GM21526 (cell line): ENCODE measurements around the gene NKTR.

Experiments
- ATAC-seq: cut with Tn5 transposase; IDR thresholded peaks from one replicate; pipeline ENCODE4 v1.9.1; 2021; ENCODE audit warnings: moderate library complexity; ENCODE audit not compliant: unreplicated experiment, low FRiP score

Gene NKTR

DNA sequence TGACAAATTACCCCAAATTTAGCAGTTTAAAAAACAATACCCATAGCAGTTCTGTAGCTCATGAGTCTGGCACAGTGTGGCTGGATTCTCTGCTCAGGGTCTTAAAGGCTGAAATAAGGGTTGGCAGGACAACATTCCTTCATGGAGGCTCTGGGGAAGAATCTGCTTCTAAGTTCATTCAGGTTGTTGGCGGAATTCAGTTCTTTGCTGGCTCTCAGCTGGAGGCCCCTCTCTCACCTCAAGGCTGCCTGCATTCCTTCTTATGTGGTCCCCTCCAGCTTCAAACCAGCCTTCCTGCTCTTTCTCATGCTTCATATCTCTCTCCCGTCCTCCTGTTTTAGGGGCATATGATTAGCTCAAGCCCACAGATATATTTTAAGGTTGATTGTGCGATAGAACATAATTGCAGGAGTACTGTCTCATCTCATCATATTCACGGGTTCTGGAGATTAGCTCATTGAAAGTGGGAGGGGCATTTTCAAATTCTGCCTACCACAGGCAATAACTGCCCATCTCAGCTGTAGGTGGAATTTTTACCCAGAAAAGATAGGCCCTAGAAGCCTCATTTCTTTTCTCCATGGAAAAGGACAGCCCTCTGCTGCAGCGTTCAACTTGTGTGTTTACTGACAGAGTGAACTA, 47.5 kb downstream of the NKTR start:
- no peak for ATAC-seq

DNA sequence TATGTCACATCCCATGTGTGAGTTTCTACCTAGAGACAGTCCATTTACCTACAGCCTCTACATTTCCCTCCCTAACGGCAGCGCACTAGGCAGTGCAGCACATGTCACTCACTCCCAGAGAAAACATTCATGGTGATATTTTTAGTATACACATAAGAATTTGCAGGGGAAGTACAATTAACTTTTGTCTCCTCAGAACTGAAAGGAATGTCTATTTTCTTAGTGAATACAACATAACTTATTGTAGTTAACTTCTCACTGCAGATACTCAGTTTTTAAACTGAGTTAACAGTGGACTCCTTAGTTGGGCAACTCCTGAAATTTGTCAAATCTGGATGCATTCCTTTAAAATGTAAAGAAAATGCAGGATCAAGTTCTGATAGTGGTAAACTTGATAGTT, 48.5 kb downstream of the NKTR start:
- no peak for ATAC-seq

GRCh38 chr3:42649783-42650182, 49.3 kb downstream of the NKTR start:
- no peak for ATAC-seq

DNA sequence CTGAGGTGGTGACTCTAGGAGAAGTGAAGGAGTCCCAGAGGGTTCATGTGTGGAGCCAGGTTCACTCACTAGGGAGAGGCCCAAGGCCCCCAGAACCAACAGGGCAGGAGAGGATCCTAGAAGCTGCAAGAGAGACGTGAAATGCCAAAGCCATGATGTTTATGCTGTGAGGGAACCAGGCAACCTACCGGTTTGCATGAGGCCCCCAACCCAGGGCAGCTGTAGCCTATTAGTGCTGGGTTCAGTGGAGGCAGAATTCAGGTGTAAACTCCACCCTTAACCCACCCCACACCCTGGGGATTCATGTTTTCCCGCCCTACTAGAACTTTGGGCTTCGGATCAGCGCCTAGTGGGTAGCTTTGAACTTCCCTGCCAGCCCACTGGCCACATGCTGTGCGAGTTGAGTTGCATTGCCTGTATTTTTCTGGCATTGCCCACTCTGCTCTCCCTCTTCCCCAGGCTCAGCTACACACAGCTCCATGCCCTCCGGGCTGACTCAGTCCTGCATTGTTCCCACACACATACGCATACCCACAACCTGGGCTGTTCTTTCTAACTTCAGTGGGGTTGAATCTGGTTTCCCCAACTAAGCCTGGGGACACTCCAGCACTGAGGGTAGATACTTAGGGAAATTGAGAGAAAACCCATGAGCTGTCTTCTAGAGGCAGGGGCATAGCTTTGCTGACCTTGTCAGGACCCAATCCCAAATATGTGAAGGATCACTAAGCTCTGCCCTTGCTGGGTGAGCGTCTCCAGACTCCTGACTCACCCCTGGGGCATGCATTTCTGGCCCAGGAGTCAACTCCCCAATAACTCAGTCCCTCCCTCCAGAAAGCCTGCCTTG, 51.0 kb downstream of the NKTR start:
- ATAC-seq: no peak

- ATAC-seq: no peak
These were observed 51.7 kb downstream of the NKTR start for GRCh38 chr3:42652251-42652610.

DNA sequence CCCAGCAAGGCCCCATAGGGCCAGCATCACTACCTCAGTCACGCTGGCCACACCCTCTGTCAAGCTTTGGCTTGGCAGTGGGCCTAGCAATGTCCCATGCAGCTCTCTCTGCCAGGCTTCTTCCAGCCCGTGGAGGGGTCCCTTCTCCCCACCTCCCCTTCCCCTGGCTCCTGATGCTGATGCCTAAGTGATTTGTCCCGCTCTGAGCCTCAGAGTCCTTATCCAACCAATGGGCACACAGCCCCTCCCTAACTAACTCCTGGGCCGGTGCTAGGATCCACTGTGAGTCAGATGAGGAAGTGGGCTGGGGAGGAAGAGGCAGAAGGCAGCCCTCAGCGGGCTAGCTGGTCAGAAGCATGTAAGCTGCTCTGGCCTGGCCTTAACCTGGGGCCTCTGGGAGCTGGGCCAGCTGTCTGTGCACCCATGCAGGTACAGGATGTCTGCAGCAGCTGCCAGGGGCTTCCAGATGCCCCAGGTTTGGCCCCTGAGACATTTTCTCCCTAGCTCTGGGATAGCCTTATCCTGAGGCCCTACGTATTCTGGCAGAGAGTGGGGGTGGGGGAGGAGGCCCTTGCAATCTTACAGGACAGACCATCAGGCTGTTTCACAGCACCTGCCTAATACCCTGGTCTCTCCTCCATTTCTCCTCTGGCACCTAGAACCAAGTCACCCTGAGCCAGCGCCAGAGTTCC, 52.3 kb downstream of the NKTR start:
- ATAC-seq: no peak

DNA sequence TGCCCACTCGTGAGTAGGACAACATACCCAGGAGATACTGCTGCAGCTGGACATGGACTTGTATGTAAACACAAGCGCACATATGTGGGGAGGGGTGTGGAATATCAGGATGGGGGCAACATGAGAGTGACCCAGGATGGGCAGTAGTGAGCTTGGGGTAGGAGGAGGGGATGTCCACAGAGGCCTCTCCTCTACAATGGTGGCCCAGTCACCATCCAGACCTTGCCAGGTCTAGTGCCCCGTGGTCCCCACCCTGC, 52.7 kb downstream of the NKTR start:
- ATAC-seq: no peak

DNA sequence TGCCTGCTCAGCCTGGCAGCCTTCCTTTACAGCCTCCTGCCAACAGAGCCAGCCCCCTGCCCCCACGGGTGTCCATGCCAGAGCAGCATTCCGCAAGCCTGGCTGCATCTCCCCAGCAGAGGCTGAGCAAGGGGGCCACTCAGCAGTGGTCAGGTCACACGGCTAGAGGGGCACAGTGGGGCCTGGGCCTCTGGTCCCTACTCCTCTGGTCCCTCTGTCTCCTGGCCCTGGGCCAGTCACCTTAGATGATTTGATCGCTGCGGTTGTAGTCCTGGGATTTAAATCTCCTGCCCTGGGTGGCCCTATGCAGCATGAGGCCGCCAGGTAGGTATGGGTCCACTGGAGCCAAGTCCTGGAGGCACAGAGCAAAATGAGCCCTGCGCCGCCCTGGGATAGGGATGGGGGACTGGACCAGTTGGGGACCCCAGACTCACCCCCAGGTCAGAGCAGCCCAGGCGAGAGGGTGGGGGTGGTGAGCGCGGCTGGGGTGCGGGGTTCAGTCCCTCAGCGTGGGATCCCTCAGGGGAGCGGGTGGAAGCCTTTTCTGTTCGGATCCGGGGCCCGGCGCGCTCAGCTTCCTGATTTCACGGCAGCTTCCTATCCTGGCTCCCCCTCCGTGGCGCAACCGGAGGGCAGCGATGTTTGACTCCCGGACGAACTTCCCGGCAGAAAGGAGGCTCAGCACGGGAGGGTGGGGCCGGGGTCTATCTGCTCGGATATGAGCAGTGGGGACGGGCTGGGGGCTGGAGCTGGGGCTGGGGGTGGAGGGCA, 53.3 kb downstream of the NKTR start, which contains the start of gene ZBTB47:
Gene ZBTB47, plus strand, starts transcription at position 138 of the 771 bp plus-strand sequence. CDS start 4,659 bp downstream, outside the sequence.
- ATAC-seq: no peak

DNA sequence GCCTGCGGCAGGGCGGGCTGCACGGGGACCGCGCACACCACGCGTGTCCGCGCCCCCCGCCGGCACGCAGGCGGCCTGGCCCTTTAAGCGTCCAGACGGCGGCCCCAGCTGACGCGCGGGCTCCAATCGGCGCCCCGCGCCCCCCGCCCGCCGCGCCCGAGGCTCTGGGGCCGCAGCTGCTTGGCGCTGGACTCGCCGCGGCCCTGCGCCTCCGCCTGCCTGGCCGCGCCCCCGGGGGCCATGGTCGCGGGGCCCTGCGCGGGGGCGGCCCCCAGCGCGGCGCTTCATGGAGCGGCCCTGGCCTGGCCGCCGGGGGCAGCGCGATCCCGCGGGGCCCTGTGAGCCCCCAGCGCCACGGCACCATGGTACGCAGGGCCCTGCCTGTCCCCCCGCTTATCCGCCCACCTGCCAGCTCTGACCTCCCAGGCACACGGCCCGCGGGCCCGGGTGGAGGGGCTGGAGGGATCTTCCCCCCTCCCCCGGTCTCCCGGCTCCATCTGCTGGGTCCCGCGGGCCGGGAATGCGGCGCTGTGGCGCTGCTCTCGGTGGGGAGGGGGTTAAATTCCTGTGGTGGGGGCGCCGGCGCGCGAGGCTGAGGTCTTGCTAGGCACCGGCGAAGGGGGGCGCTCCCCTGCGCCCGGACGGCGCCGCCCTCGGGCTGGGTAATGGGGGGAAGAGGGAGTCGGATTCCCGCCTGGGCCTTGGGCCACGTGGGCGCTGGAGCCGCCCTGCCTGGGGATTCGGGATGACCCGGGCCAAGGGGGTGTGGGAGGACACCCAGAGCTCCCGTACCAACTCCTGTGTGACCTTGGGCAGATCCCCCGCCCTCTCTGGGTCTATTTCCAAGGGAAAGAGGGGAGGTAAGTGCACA, 54.1 kb downstream of the NKTR start:
- no peak for ATAC-seq

DNA sequence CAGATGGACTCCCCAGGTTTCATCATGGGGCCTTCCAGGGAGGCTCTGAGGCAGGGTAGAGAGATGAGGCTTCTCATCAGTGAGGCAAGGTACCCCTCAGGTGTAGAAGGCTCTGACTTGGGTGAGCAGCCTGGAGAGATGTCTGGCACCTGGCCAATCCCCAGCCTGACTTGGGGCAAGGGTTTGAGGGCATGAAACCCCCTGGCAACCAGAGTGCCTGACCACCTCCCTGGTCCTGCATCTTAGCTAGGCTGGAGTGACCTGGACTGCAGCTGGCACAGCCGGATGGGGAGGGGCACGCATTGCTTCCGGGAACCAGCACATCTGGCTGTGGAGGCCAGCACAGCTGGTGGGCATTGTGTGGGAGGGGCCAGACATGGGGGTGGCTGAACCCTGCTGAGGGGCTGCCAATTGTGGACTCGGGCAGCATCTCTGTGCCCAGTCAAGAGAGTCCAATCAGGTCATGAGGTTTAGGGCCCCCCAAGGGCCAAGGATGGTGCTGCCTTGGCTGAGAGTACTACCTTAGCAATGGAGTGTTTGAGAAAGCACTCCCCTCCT, 54.9 kb downstream of the NKTR start:
- no peak for ATAC-seq

GRCh38 chr3:42655980-42656679, 55.6 kb downstream of the NKTR start:
- ATAC-seq: no peak

GRCh38 chr3:42656680-42657610, 56.5 kb downstream of the NKTR start:
- no peak for ATAC-seq

GRCh38 chr3:42657675-42658074, 57.2 kb downstream of the NKTR start:
- no peak for ATAC-seq

- ATAC-seq: no peak
These were observed 57.7 kb downstream of the NKTR start for GRCh38 chr3:42658091-42658770.

GRCh38 chr3:42658771-42659390, 58.4 kb downstream of the NKTR start:
- no peak for ATAC-seq

DNA sequence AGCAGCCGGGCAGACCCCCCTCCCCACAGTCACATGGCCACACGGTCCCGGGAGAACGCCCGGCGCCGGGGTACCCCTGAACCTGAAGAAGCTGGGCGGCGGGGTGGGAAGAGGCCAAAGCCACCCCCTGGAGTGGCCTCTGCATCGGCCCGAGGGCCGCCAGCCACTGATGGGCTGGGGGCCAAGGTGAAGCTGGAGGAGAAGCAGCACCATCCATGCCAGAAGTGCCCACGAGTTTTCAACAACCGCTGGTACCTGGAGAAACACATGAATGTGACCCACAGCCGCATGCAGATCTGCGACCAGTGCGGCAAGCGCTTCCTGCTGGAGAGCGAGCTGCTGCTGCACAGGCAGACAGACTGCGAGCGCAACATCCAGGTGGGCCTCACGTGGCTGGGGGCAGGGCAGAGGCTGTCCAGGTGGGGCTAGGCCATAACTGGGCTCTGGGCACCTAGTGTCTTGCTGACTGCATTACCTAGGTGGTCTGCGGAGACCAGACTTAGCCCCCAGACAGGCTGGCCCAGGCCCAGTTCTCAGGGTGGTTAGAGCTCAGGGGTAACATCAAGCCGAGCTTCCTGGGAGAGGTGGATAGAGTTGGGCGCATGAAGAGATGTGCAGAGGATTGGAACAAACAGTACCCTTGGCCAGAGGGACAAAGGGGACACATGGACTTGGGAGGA, 59.1 kb downstream of the NKTR start:
- ATAC-seq: no peak
